WTC11 (cell line): ENCODE measurements around the gene ATXN7.

Experiments
- ATF1 ChIP-seq: sonication (generic); formaldehyde crosslinking; IDR thresholded peaks from 2 replicates; pipeline ENCODE4 v1.8.1; 2023; ENCODE audit warnings: mild to moderate bottlenecking, moderate library complexity, missing genetic modification reagents
- CTCF ChIP-seq: fragments of 200-600 bp; IDR thresholded peaks from 2 replicates; pipeline ENCODE4 v1.8.0; 2022; ENCODE audit warnings: antibody characterized with exemption
- MYBL2 ChIP-seq: sonication (generic); formaldehyde crosslinking; IDR thresholded peaks from 2 replicates; pipeline ENCODE4 v1.8.1; 2023; ENCODE audit warnings: mild to moderate bottlenecking, moderate library complexity, missing genetic modification reagents

GRCh38 chr3:63992516-63993209 is 129.0 kb downstream of the ATXN7 start:
- TF ChIP-seq MYBL2 (CRISPR knock-in tag) = no peak
- TF ChIP-seq ATF1 (CRISPR knock-in tag) = no peak
- TF ChIP-seq CTCF = no peak
